HEK293 (cell line): ENCODE results near the gene CFL1.

ENCODE experiments used
- CTCF ChIP-seq: fragments of 450-650 bp; formaldehyde crosslinking; IDR thresholded peaks from 2 replicates; pipeline ENCODE4 v1.5.1; 2016; ENCODE audit warnings: missing biosample characterization, missing genetic modification characterization
- ELK4 ChIP-seq: IDR thresholded peaks from 2 replicates; pipeline ENCODE4 v1.6.1; 2011; ENCODE audit warnings: mild to moderate bottlenecking, low read depth, low read length, borderline replicate concordance
- HIC1 ChIP-seq: fragments of 450-650 bp; formaldehyde crosslinking; IDR thresholded peaks from 2 replicates; pipeline ENCODE4 v1.5.1; 2016; ENCODE audit warnings: missing biosample characterization, missing genetic modification characterization
- HOXD13 ChIP-seq: sonication (generic); formaldehyde crosslinking; IDR thresholded peaks from 2 replicates; pipeline ENCODE4 v1.8.0; 2022; ENCODE audit warnings: missing genetic modification reagents, borderline replicate concordance
- IKZF3 ChIP-seq: fragments of 450-650 bp; IDR thresholded peaks from 2 replicates; pipeline ENCODE4 v1.5.0; 2018; ENCODE audit warnings: missing biosample characterization, mild to moderate bottlenecking, missing genetic modification characterization, moderate library complexity
- KLF1 ChIP-seq: fragments of 450-650 bp; formaldehyde crosslinking; IDR thresholded peaks from 2 replicates; pipeline ENCODE4 v1.5.1; 2016; ENCODE audit warnings: missing biosample characterization, missing genetic modification characterization
- SP3 ChIP-seq: fragments of 450-650 bp; formaldehyde crosslinking; IDR thresholded peaks from 2 replicates; pipeline ENCODE4 v1.5.1; 2016; ENCODE audit warnings: missing biosample characterization, missing genetic modification characterization
- ZBTB17 ChIP-seq: fragments of 450-650 bp; formaldehyde crosslinking; IDR thresholded peaks from 2 replicates; pipeline ENCODE4 v1.5.1; 2016; ENCODE audit warnings: missing biosample characterization, missing genetic modification characterization
- ZBTB21 ChIP-seq: fragments of 450-650 bp; formaldehyde crosslinking; IDR thresholded peaks from 2 replicates; pipeline ENCODE4 v1.5.1; 2017; ENCODE audit warnings: missing biosample characterization, missing genetic modification characterization
- ZBTB48 ChIP-seq: fragments of 450-650 bp; formaldehyde crosslinking; IDR thresholded peaks from 2 replicates; pipeline ENCODE4 v1.5.1; 2016; ENCODE audit warnings: missing biosample characterization, missing genetic modification characterization
- ZBTB8A ChIP-seq: fragments of 450-650 bp; formaldehyde crosslinking; IDR thresholded peaks from 2 replicates; pipeline ENCODE4 v1.5.1; 2016; ENCODE audit warnings: missing biosample characterization, missing genetic modification characterization
- ZEB2 ChIP-seq: fragments of 450-650 bp; formaldehyde crosslinking; IDR thresholded peaks from 2 replicates; pipeline ENCODE4 v1.5.1; 2016; ENCODE audit warnings: missing biosample characterization, missing genetic modification characterization
- ZFP69B ChIP-seq: fragments of 450-650 bp; formaldehyde crosslinking; IDR thresholded peaks from 2 replicates; pipeline ENCODE4 v1.5.1; 2016; ENCODE audit warnings: missing biosample characterization, missing genetic modification characterization
- ZNF148 ChIP-seq: fragments of 450-650 bp; formaldehyde crosslinking; IDR thresholded peaks from 2 replicates; pipeline ENCODE4 v1.5.0; 2017; ENCODE audit warnings: missing biosample characterization, missing genetic modification characterization, borderline replicate concordance
- ZNF19 ChIP-seq: fragments of 450-650 bp; formaldehyde crosslinking; IDR thresholded peaks from 2 replicates; pipeline ENCODE4; 2016; ENCODE audit warnings: missing biosample characterization, missing genetic modification characterization, low read depth
- ZNF211 ChIP-seq: fragments of 450-650 bp; formaldehyde crosslinking; IDR thresholded peaks from 2 replicates; pipeline ENCODE4 v1.5.1; 2016; ENCODE audit warnings: low read depth, missing biosample characterization, missing genetic modification characterization
- ZNF354C ChIP-seq: fragments of 450-650 bp; formaldehyde crosslinking; IDR thresholded peaks from 2 replicates; pipeline ENCODE4 v1.5.1; 2016; ENCODE audit warnings: missing biosample characterization, missing genetic modification characterization, low read depth, borderline replicate concordance
- ZNF473 ChIP-seq: fragments of 450-650 bp; formaldehyde crosslinking; IDR thresholded peaks from 2 replicates; pipeline ENCODE4 v1.5.1; 2017; ENCODE audit warnings: missing biosample characterization, missing genetic modification characterization
- ZNF513 ChIP-seq: fragments of 450-650 bp; IDR thresholded peaks from 2 replicates; pipeline ENCODE4 v1.5.1; 2018; ENCODE audit warnings: missing biosample characterization, missing genetic modification characterization
- ZNF530 ChIP-seq: fragments of 450-650 bp; formaldehyde crosslinking; IDR thresholded peaks from 2 replicates; pipeline ENCODE4 v1.5.1; 2016; ENCODE audit warnings: low read depth, missing biosample characterization, missing genetic modification characterization
- ZNF623 ChIP-seq: fragments of 450-650 bp; formaldehyde crosslinking; IDR thresholded peaks from 2 replicates; pipeline ENCODE4 v1.5.1; 2016; ENCODE audit warnings: missing biosample characterization, missing genetic modification characterization
- ZNF692 ChIP-seq: fragments of 450-650 bp; formaldehyde crosslinking; IDR thresholded peaks from 2 replicates; pipeline ENCODE4 v1.5.1; 2016; ENCODE audit warnings: missing biosample characterization, missing genetic modification characterization
- ZNF707 ChIP-seq: fragments of 450-650 bp; formaldehyde crosslinking; IDR thresholded peaks from 2 replicates; pipeline ENCODE4 v1.5.1; 2016; ENCODE audit warnings: missing biosample characterization, missing genetic modification characterization
- ZNF76 ChIP-seq: fragments of 450-650 bp; formaldehyde crosslinking; IDR thresholded peaks from 2 replicates; pipeline ENCODE4; 2016; ENCODE audit warnings: low read depth, missing biosample characterization, missing genetic modification characterization, borderline replicate concordance
- ZNF768 ChIP-seq: fragments of 450-650 bp; formaldehyde crosslinking; IDR thresholded peaks from 2 replicates; pipeline ENCODE4 v1.5.1; 2018; ENCODE audit warnings: missing biosample characterization, mild to moderate bottlenecking, missing genetic modification characterization
- ZNF791 ChIP-seq: fragments of 450-650 bp; formaldehyde crosslinking; IDR thresholded peaks from 2 replicates; pipeline ENCODE4 v1.5.1; 2016; ENCODE audit warnings: missing biosample characterization, missing genetic modification characterization
- ZSCAN16 ChIP-seq: fragments of 450-650 bp; formaldehyde crosslinking; IDR thresholded peaks from 2 replicates; pipeline ENCODE4 v1.5.1; 2016; ENCODE audit warnings: missing biosample characterization, missing genetic modification characterization
- ZXDB ChIP-seq: fragments of 450-650 bp; formaldehyde crosslinking; IDR thresholded peaks from 2 replicates; pipeline ENCODE4 v1.5.1; 2016; ENCODE audit warnings: missing biosample characterization, missing genetic modification characterization

The CFL1 gene

GRCh38 chr11:65873318-65874156 lies 15.6 kb upstream of the CFL1 start (continued):
- TF ChIP-seq HIC1 (tag by site-specific recombination) (peak; percentile 86), ELK4 (no peak), ZNF473 (tag by site-specific recombination) (no peak), ZFP69B (tag by site-specific recombination) (peak; percentile 97), ZXDB (tag by site-specific recombination) (peak; percentile 56), ZNF530 (tag by site-specific recombination) (no peak), ZBTB17 (tag by site-specific recombination) (peak; percentile 57), ZNF791 (tag by site-specific recombination) (no peak), ZBTB21 (tag by site-specific recombination) (no peak), IKZF3 (tag by site-specific recombination) (peak; percentile 82), ZNF76 (no peak), ZNF692 (peak; percentile 98), HOXD13 (CRISPR knock-in tag) (no peak), CTCF (tag by site-specific recombination) (no peak), ZNF768 (tag by site-specific recombination) (no peak), KLF1 (tag by site-specific recombination) (peak; percentile 99), SP3 (peak; percentile 98), ZBTB8A (tag by site-specific recombination) (peak; percentile 33; the same call in 1 of the 2 replicates), ZNF148 (tag by site-specific recombination) (no peak), ZNF354C (tag by site-specific recombination) (no peak), ZNF19 (tag by site-specific recombination) (no peak), ZBTB48 (tag by site-specific recombination) (peak; percentile 89), ZNF513 (tag by site-specific recombination) (no peak), ZSCAN16 (no peak), ZNF623 (tag by site-specific recombination) (no peak), ZNF707 (no peak), ZEB2 (tag by site-specific recombination) (peak; percentile 51; the same call in 1 of the 2 replicates), ZNF211 (tag by site-specific recombination) (no peak)
